Body of pancreas (tissue), 4 donors: ENCODE data around the gene ROPN1. TPM values are rescaled to one million over a fixed set of nuclear protein-coding genes. Genes with fewer than 3 reads are reported as not detected.

Experiments used
- ATAC-seq: fragments of 150-250 bp; one replicate; pipeline ENCODE4 v1.9.1; 2016
- DNase-seq, 4 donors: peaks; one replicate each; pipeline ENCODE4 v3.0.0-alpha.2; 2019
- H3K27ac ChIP-seq, 4 donors: fragments of 200-600 bp; sonication (generic); 1 replicate in 3 of 4; 2 replicates in 1 of 4; pipeline versions ENCODE4 v1.5.1 to v1.6.1; 2016 to 2019; ENCODE audit warnings: mild to moderate bottlenecking in 1 of 4, mixed read lengths in 1 of 4, moderate library complexity in 1 of 4
- H3K27me3 ChIP-seq, 2 donors: fragments of 200-600 bp; sonication (generic); one replicate each; pipeline ENCODE4 v1.6.0; 2016; ENCODE audit warnings: mild to moderate bottlenecking in 1 of 2
- H3K36me3 ChIP-seq, 2 donors: fragments of 200-600 bp; sonication (generic); replicated peaks in 1 of 2; 2 replicates each; pipeline ENCODE4 v1.5.1; 2016; ENCODE audit warnings: low read depth in 2 of 2; ENCODE audit not compliant: insufficient read depth in 1 of 2
- H3K4me1 ChIP-seq: fragments of 200-600 bp; sonication (generic); one replicate; pipeline ENCODE4 v1.6.0; 2016
- H3K4me3 ChIP-seq, 2 donors: fragments of 200-600 bp; sonication (generic); 1 replicate in 1 of 2; 2 replicates in 1 of 2; pipeline ENCODE4 v1.5.1; 2016 to 2019
- H3K9me3 ChIP-seq, 3 donors: fragments of 200-600 bp; sonication (generic); 1 replicate in 2 of 3; 2 replicates in 1 of 3; pipeline ENCODE4 v1.5.1; 2016
- CTCF ChIP-seq, 7 experiments: fragments of 450-650 bp in 4 of 7; fragments of 200-600 bp in 3 of 7; sonication (generic) in 3 of 7; IDR thresholded peaks; one replicate each; pipeline ENCODE4 v1.5.1; 2016 to 2019; ENCODE audit warnings: antibody characterized with exemption in 7 of 7
- POLR2A ChIP-seq, 3 donors: fragments of 450-650 bp; IDR thresholded peaks; one replicate each; pipeline ENCODE4 v1.6.1; 2016; ENCODE audit warnings: antibody characterized with exemption in 3 of 3, mild to moderate bottlenecking in 2 of 3
- WGBS, 2 donors: methylation state at CpG; one replicate each; pipeline ENCODE4 v1.1.5; 2017; 5-methylcytosine and 5-hydroxymethylcytosine counted together
- intact Hi-C: fragments of 100-400 bp; cut with DNase I; formaldehyde crosslinking; loops from one replicate; pipeline ENCODE4 v1.15.1; 2023
- total RNA-seq, 2 donors: library from RNA; depleted of rRNA; stranded (reverse); fragments of >200 nt; gene quantifications; one replicate each; pipeline ENCODE4 v1.1.0, GENCODE V29; 2016

Gene ROPN1
- total RNA-seq, 2 donors from 2014 or later, result not detected

- TF ChIP-seq CTCF (IDR thresholded peaks at IDR 0.05) (no peak), POLR2A (IDR thresholded peaks at IDR 0.05) (peak in 1 of 3 donors; percentile 7)
- no peaks in the 10 kb centered on the region for H3K27me3 ChIP-seq
- intact Hi-C loops, result no loop called here
- peak overlapping the region; percentile 42 to 66 for H3K4me3 ChIP-seq
- no peaks in the 10 kb centered on the region for H3K36me3 ChIP-seq
- no peak overlapping the region for H3K27ac ChIP-seq
- peaks cover 34% of the 10 kb centered on the region for H3K4me1 ChIP-seq
- ATAC-seq, result no peak
- peak; percentile 8 to 22 (median 16) for DNase-seq
- no peaks in the 10 kb centered on the region for H3K9me3 ChIP-seq
- WGBS, 2 donors, result 3 to 13% methylated on average over 12 to 47 of the region's 47 CpGs
Observed at GRCh38 chr3:124034016-124034843, 42.3 kb upstream of the ROPN1 start.

GRCh38 chr3:124033360-124034015, 41.6 kb upstream of the ROPN1 start, which contains the start of gene KALRN:
Gene KALRN, plus strand, starts transcription at chr3:124033369.
- Histone ChIP-seq H3K9me3 (no peaks in the 10 kb centered on the region), H3K36me3 (no peaks in the 10 kb centered on the region), H3K4me3 (peak within 1 kb of the TSS; percentile 64 to 66), H3K4me1 (peaks cover 34% of the 10 kb centered on the region), H3K27ac (peak within 1 kb of the TSS; percentile 35 to 89 (median 80)), H3K27me3 (no peaks in the 10 kb centered on the region)
- 0 to 1% methylated on average over 11 to 48 of the region's 63 CpGs for WGBS, 2 donors
- no peak for TF ChIP-seq CTCF (IDR thresholded peaks at IDR 0.05)
- TF ChIP-seq POLR2A (IDR thresholded peaks at IDR 0.05), result peak in 1 of 3 donors; percentile 33
- DNase-seq (peak; percentile 10 to 21 (median 18)), ATAC-seq (peak; percentile 35)
- intact Hi-C loops, result no loop called here

- Histone ChIP-seq H3K4me3 (peak overlapping the region; percentile 64 to 66), H3K4me1 (peaks cover 34% of the 10 kb centered on the region), H3K36me3 (no peaks in the 10 kb centered on the region), H3K27ac (peak overlapping the region; percentile 35 to 89 (median 80)), H3K27me3 (no peaks in the 10 kb centered on the region), H3K9me3 (no peaks in the 10 kb centered on the region)
- WGBS, 2 donors, result 0 to 1% methylated on average over 29 to 48 of the region's 48 CpGs
- ATAC-seq (peak; percentile 93), DNase-seq (peak; percentile 82 to 86 (median 84))
- intact Hi-C loops, result no loop called here
- TF ChIP-seq CTCF (IDR thresholded peaks at IDR 0.05), result peak; percentile 60 to 82 (median 70)
- peak in 1 of 3 donors; percentile 13 for TF ChIP-seq POLR2A (IDR thresholded peaks at IDR 0.05)
Observed at GRCh38 chr3:124032881-124033359, 41.0 kb upstream of the ROPN1 start.

GRCh38 chr3:124032311-124032880, 40.5 kb upstream of the ROPN1 start:
- 13 to 20% methylated on average over 21 to 28 of the region's 29 CpGs for WGBS, 2 donors

More at GRCh38 chr3:124032311-124032880, 40.5 kb upstream of the ROPN1 start:
- peak overlapping the region; percentile 35 to 89 (median 80) for H3K27ac ChIP-seq
- no peaks in the 10 kb centered on the region for H3K36me3 ChIP-seq
- H3K4me1 ChIP-seq, result peaks cover 34% of the 10 kb centered on the region
- H3K27me3 ChIP-seq, result no peaks in the 10 kb centered on the region
- ATAC-seq (peak; percentile 19), DNase-seq (peak in 3 of 4 donors; percentile 17 to 23 (median 22))
- H3K9me3 ChIP-seq, result no peaks in the 10 kb centered on the region
- intact Hi-C loops, result no loop called here
- TF ChIP-seq CTCF (IDR thresholded peaks at IDR 0.05) (no peak), POLR2A (IDR thresholded peaks at IDR 0.05) (no peak)
- peak overlapping the region; percentile 64 to 66 for H3K4me3 ChIP-seq
